HG03520 (cell line): ENCODE data around the gene ACSS1.
A peak's percentile ranks its signal among the peaks of the same experiment; 100 is the strongest.

Experiments used
- ATAC-seq: cut with Tn5 transposase; IDR thresholded peaks from one replicate; pipeline ENCODE4 v1.9.1; 2021; ENCODE audit warnings: mild to moderate bottlenecking, moderate library complexity; ENCODE audit not compliant: unreplicated experiment

Gene ACSS1

DNA sequence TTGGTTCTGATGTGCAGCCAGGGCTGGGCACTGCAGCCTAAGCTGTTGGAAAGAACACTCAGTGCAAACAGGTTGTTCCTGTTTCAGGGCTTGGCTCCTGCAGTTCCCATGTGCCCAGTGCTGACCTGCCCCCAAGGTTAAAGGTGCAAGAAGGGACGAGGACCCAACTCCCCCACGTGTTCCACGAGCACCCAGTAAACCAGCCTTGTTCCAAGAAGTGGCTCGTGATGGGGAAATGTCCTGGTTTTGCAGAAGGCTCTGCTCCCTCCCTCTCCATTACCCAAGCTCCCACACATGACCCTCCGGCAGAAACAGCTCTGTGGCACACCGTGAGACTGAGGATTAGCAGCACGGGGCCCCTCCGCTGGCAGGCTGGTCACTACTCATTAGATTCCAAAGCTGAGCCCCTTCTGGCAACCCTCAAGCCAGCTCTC lies 9.4 kb downstream of the ACSS1 start:
- ATAC-seq, result no peak

DNA sequence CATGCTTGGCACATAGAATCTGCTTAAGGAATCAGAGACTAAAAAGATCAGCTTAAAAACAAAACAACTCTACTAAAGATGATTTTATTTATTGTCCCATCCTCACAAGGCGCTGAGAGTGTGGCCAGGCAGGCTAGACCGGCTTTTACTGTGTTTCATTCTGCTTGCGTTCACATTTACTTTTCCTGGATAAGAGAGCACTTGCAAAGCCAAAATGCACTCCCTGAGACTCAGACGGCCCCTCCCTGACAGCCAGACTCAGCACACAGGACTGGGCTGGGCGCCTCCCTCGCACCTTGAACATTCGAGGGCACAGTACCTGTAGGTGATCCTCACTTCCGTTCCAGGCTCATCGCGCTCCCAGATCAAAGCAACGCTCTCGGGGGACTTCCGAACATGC lies 10.2 kb downstream of the ACSS1 start:
- no peak for ATAC-seq

DNA sequence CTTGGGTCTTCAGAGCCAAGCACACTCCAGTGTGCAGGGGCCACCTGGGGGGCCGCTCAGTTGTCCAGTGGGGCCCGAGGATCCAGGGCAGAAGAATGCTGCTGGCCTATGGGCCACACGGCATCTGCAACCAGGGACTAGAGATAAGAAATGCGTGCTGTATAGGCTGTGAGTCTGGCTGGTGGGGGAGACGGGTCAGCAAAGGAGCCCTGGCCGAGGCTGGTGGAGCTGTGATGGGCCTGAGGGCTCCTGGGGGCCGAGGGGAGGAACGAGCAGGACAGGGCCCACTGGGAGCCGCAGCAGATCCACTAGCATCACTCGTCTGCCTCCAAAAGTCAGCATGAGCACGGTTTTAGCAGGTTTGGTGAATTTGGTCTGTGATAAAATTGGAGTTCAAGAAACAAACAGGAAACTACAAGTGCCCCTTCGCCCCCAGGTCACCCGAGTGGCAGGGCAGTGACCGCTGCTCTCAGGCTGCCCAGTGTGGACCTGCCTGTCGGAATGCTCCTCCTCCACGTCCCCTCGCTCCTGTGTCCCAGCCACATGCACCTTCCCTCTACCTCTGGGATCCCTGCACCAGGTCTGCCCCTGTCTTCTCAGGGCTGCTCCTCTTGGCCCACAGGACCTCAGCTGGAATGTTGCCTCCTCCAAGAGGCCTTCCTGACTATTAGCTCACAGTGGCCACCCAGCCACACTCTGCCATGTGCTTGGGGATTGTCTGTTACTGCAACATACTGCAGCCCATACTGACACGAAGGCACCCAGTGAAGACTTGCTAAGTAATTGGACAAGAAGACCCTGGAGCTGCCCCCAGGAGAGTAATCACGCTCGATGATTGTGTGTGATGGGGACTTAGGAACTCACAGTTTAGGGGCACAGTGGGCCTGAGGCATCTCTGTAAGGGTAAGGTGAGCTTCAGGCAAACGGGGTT lies 10.9 kb downstream of the ACSS1 start:
- no peak for ATAC-seq

DNA sequence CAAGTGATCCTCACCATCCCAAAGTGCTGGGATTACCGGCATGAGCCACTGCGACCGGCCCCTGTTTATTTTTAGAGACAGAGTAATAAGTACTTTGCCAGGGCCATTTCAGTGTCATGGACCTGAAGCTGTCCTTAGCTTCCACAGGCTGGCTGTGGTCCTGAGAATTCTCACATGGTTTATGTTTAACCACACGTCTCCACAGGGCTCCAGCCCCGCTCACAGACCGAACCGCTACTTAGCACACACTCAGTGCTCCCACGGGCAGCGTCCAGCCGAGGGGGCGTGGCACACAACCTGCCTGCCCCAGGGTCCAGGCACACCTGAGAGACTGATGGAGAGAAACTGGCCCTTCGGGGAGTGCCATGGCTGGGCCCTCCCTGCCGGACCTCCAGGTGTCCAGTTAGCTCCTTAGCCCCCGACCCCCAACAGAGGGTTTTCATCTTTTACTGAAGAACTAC lies 11.7 kb downstream of the ACSS1 start:
- ATAC-seq, result no peak

DNA sequence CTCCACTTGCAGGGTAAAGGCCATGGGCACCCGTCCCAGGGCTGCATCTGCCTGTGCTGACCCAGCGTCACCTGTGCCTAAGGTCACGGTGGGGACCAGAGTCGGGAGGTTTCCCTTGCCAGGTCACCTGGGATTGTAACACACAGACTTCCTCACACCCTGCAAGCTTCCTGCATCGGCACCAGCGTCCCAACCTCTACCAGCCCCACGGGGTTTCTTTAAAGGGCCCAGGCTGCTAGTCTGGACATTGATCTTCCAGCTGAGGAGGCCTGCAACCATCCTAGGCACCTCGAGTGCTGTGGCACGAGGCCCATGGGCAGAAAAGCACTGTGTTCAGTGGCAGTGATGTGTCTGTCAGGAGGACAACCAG lies 12.6 kb downstream of the ACSS1 start:
- ATAC-seq, result no peak

DNA sequence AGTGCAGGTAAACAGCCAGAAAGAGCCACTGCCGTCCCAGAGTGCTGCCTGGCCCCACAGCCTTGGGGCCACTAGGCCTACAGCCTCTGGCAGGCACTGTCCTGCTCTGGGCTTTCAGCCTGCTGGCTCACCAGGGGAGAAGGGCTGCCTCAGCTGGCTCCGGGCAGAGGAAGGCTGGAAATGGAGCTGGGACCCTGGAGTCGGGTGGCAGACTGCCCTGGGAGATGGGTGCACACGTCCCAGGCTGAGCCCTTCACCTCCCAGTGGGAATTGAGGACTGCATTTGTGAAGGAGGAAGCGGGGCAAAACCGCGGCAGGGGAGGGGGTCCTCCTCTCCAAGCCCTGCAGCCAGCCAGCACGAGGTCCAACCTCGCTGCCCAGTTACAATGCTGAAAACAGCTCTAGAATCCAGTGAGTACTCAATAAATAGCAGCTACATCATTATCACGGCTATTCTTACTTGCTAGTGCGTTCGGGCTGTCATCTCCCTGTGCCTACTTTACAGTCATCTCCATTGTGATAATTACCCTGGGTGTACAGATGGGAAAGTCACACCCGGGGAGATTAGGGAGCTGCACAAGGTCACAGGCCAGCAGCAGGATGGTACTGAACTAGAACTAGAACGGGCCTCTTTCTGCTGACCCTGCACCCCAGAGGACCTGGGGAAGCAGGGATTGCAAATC lies 13.1 kb downstream of the ACSS1 start:
- ATAC-seq, result no peak

DNA sequence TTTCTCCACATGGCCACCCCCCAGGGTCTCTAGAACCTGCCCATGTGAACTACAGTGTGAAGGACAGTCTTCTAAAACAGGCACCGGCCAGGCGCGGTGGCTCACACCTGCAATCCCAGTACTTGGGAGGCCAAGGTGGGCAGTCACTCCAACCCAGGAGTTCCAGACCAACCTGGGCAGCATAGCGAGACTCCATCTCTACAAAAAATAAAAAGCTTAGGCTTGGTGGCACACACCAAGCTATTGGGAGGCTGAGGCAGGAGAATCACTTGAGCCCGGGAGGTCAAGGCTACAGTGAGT lies 13.7 kb downstream of the ACSS1 start:
- ATAC-seq, result no peak

DNA sequence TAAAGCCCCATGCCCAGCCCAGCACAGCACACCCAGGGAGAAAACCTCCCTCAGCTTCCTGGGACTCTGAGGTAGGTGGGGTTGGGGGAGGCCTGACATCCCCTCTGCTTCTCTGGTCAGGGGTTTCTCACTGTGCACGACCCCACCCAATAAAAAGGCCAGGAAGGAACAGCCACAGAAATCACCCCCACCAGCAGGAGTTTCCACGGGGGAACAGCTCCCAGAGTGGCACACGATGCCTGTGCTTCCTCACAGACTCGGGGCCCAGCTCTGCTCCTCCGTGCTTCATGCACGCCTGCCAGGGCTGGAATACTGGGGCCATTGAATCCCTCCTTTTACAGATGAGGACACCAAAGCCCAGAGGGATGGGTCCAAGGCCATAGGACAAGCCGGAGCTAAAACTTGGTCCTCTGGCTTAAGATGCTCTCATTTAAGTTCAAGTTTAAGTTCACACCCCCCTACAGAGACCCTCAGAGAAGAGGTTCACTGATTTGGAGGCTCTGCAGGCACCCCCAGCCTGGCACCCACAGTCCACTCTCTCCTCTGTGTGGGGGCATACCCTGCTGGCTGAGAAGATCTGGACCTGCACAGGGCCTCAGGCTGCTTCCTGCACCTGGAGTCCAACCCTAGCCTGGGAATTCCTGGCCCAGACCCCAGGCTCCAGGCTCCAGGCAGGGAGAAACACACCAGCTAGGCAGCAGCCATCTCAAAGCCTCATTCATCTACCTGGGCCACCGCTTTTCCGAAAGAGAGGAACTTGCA lies 14.3 kb downstream of the ACSS1 start:
- ATAC-seq, result no peak

DNA sequence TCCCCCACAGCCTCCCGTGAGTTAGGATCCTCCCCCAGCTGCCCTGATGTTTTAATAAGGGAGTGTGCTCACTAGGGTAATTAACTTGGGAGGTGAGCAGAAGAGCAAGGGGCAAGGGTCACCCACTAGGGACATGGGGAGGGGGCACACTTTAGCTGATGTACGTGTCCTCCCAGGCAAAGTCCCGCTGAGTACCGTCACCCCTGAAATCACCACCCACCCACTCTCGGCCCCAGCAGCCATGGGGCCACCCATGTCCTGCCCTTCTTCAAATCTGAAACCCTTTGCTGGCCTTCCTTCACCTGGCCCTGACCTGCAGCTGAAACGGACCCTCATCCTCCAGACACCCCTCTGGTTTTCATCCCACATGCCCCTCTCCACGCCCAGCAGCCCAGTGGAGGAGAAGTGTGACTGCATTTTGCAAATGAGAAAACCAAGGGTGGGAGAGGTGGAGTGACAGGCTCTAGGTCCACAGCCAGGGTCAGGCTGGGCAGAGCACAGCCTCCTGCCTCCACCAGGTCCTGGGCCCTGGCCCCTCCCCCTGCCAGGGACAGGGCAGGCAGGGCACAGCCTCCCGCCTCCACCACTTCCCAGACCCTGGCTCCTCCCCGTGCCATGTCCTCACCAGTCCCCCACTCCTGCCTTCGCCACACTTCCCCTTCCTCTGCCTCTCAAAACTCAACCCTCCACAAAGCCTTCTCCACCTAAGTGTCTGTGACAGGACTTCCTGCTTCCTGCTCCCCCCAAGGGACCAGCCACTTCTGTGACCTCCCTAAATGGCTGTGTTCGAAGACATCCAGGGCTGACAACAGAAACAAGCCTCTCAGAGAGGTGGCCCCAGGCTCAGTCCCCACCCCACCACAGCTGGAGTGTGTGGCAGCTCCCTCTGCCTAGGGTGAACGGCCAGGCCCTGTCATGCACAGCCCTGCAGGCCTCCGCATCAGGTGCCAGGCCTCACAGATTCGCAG lies 15.1 kb downstream of the ACSS1 start:
- peak; percentile 91 for ATAC-seq

DNA sequence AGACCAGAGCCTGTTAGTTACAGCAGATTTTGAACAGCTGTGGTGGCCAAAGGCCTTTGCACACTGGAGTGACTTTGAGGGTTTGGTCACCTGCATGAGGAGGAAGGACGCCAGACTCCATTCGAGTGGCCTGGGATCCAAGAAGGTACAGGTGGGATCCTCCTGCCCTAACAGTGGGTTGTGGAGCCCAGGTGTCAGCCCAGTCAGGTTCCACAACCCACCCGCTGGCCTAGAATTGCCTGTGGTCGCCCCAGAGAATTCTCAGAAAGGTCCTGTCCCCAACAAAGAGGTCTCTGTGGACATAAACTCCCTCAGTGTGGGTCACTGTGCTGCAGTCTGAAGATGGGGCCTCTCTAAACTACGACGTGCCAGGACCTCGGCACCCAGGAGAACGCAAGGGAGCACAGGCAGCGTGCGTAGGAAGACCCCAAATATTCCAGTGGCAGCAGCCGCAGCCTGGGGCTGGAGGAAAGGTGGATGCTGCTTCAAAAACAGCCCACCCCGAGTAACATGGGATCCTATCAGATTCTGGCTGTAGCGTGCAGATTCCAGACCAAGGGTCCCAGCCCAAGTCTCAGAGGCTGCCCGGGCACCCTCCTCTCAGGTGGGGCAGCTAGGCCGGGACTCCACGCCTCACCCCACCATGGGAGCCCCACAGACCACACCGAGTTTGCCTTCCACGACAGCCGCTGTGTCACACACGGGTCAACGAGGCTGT lies 16.0 kb downstream of the ACSS1 start:
- ATAC-seq, result no peak

DNA sequence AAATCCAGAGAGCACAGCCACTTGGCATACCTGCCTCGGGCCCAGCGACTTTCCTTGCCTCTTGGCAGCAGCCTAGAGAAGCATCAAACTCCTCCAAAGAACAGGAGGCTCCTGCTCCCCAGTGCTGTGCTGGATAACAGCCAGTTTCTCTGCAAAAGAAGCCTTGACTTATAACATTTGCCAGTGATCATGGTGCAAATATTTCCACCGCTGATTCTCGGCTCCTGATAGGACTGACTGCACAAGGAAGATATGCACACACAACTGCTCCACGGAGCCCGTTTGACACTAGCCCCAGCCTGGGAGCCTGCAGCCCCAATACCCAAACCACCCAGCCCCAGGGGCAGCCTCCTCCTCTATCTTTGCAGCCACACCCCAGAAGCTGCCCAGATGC lies 17.5 kb downstream of the ACSS1 start:
- no peak for ATAC-seq

DNA sequence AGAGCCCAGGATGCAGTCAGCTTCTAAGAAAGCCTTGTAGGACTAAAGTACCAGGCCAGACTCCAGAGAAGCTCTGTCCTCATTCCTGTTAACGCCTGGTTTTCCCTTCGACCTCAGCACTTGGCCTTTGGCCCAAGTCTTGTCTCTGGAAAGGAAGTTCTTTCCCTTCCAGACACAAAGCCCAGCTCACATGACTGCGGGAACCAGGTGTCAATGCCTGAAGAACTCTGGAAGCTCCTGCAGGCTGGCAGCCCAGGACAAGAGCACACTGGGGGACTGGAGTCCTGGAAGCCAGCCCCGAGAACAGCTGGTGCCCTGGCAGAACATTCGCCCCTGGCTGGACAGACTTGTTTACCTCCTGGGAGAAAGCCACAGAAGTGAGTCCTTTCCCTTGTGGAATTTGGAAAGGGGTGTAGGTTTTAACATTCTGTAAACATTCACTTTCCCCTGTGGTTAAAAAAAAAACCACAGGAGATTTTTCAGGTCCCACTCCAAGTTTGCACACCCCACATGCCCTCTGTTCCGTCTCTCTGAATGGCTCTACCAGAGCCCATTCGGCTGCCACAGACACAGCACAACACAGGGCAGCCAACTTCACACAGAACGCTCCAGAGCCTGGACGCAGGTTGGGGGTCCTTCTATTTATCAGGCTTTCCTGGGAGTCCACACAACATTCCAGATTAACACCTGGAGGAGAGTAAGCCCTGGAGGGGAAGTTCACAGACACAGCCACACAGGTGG lies 18.1 kb downstream of the ACSS1 start:
- no peak for ATAC-seq

DNA sequence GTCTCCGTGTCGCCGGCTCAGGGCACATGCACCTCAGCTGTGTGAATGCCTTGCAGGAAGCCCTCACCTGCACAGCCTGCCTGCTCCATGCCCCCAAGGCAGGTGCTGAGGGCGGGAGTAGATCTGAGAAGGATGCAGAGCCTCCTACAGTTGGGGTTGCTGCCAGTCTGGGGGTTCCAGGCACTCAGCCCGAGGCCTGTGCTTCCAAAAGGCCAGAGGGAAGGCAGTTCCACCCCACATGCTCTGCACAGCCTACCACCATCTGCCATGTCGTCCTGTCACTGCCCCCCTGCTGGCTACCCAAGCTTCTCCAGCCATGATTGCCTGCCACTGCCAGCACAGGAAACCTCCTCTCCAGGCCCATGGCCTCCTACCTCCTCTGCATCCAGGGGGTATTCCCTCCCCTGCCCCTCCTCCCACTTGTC lies 19.3 kb downstream of the ACSS1 start:
- ATAC-seq, result no peak

DNA sequence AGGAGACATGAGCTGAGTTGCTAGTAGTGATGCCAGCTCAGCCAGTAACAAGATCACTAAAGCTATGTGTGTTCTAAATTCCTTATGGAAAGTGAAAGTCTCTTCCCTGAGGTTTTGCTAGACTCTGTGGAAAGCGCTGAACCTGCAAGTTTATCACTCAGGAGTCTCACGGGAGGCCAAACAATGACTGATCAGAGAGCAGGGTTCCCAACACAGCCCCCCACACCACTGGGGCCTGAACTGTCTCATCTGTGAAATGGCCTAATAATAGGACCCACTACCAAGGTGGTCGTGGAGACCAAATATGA lies 19.9 kb downstream of the ACSS1 start:
- ATAC-seq, result no peak

DNA sequence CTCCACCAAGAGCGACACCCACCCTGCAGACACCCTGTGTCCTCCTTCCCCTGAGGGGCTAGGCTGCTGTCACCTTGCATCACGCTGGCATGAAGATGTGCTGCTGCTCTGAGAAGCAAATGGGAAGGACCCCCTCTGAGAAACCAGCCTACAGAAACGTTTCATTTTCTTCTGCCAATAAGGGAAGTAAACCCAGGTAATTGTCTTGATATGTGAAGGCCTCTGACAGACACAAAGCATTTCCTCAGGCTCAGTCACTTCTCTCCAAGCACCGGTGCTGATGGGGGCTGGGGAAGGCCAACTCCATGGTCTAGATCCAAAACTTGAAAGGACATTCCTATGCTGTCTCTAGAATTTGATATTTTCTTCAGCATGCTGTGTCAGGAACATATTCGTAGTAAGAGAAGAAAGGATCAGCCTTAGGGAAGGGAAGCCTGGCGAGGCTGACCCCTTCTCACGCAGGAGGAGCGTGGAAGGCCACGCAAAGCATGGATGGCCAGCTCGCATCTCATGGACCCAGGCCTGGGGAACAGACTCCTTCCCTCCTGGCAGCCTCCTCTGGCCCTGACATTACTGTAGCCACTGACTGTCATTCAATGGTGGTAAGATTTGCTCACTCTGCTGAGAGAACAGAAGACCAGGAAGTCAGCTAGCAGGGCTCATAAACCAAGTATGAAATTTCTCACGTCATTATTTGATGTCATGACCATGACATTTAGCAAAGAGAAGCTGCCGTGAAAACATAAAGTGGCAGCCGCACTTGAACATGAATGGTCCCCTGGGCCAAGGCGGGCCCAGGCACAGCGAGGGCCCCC lies 20.4 kb downstream of the ACSS1 start:
- ATAC-seq, result no peak

DNA sequence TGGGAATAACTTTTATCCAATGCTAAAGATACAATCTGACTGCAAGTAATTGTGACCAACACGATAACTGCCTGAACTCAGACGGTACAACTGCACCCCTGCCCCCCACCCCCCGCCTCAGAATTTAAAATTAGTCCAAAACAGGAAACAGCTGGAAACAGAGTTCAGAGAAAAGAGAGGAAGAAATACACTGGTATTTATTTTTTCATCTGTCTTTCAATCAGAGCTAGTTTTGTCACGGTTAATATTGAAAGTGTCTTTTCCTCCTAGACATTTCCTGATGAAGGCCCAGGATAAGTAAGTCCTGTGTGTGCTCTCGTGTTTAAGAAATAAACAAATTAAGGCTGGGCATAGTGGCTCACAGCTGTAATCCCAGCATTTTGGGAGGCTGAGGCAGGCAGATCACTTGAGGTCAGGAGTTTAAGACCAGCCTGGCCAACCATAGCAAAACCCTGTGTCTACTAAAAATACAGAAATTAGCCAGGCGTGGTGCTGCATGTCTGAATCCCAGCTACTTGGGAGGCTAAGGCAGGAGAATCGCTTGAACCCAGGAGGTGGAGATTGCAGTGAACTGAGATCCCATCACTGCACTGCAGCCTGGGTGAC lies 21.5 kb downstream of the ACSS1 start:
- ATAC-seq, result no peak

DNA sequence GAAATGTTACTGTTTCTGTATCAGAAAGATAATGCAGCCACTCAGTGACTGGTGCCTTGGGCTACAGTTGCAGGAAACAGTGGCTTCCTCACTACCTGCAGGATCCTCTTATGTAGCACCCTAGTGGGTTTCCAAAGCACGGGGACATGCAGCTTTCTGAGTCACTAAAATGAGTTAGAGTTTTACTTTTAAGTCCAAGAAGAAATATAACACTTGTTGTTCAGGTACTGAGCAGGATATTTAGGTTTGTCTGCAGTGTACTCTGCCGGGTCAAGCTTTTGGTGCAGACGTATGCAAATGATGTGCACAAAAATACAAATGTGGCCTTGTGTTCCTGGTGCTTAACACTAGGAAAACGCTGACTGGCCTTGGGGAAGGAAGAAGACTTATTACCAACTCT lies 22.0 kb downstream of the ACSS1 start:
- no peak for ATAC-seq

DNA sequence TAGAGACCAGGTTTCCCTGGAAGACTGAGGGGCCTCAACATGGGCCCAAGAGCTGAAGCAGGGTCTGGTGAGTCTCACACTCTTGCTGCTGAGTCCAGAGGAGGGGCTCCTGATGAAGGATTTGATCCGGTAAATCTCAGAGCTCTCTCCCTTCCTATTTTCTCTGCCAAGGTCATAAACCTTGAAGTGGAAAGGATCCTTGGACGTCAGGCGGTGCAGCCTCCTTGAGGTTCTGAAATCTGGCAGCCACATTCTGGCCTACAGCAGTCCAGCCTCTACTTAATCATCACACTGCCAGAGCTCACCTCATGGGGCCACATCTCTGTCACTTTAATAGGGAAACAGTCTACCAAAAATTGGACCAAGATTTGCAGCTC lies 24.0 kb downstream of the ACSS1 start:
- ATAC-seq, result no peak
